ENCODE data around the gene VAMP1.

The VAMP1 gene

DNA sequence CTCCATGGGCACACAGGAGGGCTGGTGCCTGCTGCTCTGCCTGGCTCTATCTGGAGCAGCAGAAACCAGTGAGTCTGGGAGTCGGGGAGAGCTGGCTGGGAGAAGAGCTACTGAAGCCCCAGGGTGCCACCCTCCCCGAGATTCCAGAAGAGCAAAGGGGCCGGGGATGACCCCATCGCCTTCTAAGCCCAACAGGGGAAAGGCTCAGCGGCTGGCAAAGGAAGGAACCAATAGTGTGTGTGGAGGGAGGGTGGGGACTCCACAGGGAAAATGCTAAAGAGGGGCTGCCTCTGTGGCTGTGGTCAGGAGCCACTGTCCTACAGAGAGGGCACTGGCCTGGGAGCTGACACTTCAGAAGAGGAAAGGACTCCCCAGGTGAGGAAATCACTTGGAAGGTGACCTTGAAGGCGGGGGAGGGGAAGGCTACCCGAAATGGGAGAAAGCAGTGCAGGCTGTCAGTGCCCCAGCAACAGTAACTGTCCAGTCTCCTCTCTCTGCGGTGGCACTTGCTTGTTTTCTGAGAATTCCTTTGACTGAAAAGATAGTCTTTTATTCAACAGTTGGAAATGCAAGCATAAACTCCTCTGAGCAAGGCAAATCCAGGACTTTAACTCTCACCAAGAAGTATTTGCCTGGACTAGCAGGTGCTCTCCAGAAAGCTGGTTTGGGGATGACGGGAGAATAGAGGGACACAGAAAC, 18.1 kb downstream of the VAMP1 start:
- H3K27ac ChIP-seq, result peak overlapping the region; percentile 76
- no peak for DNase-seq (ENCODE audit: low read depth, low spot score)

DNA sequence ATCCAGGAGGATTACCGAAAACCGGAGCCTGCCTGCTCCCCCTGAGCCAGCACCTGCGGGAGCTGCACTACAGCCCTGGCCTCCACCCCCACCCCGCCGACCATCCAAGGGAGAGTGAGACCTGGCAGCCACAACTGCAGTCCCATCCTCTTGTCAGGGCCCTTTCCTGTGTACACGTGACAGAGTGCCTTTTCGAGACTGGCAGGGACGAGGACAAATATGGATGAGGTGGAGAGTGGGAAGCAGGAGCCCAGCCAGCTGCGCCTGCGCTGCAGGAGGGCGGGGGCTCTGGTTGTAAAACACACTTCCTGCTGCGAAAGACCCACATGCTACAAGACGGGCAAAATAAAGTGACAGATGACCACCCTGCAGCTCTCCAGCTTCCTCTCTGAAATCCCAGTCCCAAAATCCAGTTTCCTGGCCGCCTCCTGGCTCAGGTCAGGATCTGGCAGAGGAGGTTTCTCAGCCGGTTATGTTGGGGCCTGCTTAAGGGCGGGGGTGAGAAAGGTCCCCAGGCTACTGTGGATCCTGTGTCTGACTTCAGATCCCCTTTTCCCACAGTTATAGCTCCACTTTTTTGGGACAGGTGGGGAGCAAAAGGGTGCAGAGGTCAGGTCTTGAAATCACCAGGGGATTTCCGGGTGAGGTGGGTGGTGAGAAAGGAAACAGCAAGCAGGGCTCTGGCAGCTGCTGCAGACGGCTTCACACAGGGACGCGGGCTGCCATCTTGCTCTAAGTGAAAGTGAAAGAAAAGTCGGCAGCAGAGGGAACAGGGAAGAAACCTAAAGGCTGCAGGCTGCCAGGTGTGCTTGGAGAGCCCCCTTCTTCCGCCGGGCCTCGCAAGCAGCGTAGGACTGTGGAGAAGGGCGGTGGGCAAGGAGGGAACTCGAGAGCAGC, 18.9 kb downstream of the VAMP1 start, which contains the start of gene TAPBPL:
TSS of gene TAPBPL (plus strand) at position 695 of the 897 bp plus-strand sequence. CDS start 207 bp downstream, outside the sequence.
- no peak for DNase-seq (ENCODE audit: low read depth, low spot score)
- peak within 1 kb of the TSS; percentile 76 for H3K27ac ChIP-seq

DNA sequence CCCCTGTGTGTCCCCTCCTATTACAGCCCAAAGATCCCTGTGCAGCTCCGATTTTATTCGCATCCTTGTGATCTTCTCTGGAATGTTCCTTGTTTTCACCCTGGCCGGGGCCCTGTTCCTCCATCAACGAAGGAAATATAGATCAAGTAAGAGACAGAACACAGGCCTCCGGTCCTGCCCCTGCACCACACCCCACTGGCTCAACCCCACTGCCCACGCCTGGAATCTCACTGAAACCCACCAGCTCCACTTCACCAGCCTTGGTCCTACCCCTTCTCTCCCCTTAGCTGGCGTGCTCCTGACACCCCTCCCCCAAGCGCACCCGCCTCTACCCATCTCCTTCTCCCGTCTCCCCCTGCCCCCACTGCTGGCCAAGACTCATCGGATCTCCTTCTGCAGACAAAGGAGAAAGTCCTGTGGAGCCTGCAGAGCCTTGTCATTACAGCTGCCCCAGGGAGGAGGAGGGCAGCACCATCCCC, 19.6 kb downstream of the VAMP1 start:
- no peak for DNase-seq (ENCODE audit: low read depth, low spot score)
- H3K27ac ChIP-seq, result peak overlapping the region; percentile 76

DNA sequence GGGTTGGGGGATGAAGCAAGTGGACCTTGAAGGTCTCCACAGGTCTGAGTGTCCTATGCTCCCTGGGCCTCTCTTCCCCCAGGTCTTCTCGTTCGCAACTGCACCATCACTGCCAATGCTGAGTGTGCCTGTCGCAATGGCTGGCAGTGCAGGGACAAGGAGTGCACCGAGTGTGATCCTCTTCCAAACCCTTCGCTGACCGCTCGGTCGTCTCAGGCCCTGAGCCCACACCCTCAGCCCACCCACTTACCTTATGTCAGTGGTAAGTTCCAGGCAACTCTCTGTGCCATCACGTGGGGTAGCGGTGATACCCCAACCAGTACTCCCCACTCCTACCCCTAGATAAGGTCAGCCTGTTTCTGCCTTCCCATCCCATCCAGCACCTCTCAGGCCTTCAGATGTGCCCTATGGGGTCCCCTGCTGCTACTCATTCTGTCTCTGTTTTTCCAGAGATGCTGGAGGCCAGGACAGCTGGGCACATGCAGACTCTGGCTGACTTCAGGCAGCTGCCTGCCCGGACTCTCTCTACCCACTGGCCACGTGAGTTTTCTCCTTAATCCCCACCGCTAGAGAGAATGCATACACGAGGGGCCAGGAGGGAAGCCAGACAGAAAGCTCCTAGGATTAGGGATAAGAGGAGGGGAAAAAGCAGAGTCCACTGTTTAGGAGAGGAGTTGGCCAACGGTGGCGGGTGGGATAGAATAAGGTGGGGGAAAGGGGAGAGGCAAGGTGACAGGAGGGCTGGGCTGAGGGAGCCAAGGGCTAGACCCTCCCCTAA, 20.2 kb downstream of the VAMP1 start:
- no peak overlapping the region for H3K27ac ChIP-seq
- DNase-seq (ENCODE audit: low read depth, low spot score), result no peak

DNA sequence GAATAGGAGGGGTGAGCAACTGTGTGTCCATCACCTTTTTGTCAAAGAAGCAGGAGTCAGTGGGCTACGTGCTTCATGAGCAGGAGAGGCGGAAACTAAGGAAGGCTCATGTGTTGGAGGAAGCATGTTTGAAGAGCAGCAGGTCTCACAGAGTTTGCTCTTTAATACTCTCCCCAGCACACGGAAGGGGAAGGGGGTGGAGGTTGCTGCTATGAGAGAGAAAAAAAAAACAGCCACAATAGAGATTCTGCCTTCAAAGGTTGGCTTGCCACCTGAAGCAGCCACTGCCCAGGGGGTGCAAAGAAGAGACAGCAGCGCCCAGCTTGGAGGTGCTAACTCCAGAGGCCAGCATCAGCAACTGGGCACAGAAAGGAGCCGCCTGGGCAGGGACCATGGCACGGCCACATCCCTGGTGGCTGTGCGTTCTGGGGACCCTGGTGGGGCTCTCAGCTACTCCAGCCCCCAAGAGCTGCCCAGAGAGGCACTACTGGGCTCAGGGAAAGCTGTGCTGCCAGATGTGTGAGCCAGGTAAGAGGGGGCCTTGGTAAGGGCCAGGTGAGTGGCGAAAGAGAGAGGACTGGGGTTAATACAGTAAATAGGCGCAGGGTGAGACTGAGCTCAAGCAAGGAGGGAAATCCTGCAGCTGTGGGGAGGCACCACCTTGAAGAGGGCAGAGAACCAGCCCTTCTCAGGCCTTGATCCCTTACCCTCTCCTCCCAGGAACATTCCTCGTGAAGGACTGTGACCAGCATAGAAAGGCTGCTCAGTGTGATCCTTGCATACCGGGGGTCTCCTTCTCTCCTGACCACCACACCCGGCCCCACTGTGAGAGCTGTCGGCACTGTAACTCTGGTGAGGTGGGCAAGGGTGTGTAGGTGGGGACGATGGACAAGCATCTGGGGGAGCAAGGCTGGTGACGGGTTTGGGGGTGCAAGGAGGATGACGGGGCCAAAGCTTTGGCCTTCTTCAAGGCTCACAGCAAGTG, 25.5 kb downstream of the VAMP1 start, which contains the start of gene CD27:
TSS of gene CD27 (plus strand) at position 252 of the 985 bp plus-strand sequence. CDS start at position 393, 141 bp downstream.
- no peak within 1 kb of the TSS for H3K27ac ChIP-seq
- DNase-seq (ENCODE audit: low read depth, low spot score), result no peak

DNA sequence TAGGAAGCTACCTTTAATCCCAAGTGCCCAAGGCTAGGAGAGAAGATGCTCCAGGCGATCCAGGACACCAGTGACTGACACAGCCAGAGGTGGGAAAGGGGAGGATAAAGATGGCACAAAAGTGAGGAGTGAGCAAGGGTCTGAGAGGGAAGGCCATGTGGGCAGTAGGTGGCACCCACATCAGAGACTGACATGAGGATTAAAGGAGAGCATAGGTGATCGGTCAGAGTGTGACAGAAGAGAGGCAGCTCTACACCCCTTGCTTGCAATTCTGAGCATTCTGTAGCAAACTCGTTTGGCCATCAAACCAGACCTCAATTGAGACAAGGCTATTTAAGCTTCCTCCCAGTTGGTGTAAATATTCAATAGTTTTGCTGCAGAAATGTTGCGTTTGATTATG, 26.4 kb downstream of the VAMP1 start:
- DNase-seq (ENCODE audit: low read depth, low spot score), result no peak
- H3K27ac ChIP-seq, result no peak overlapping the region

DNA sequence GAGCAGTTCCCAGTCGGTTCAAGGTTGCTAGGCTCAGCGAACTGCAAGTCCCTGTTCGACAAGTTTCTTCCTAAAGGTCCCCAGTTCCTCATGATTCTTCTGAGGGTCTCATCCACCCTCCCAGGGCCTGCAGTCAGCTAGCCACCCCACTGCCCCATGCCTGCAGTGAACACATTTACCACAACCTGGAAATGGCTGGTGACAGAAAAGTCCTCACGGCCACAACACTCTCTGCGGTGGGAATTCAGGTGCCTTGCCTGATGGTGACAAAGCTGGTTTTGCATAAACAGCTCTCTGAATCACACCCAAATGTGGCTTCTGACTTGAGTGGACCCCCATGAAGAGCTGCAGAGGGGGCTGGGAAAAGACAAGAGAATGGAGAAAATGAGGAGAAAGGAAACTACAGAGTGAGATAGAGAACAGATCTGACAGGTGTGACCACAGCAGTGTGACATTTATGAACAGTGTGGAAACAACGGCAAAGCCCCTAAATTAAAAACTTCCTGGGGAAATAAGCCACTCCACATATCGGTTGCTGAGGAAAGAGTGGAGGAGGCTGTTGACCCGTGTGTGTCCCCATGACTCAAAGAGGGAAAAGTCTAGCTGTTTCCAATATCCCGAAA, 27.0 kb downstream of the VAMP1 start:
- no peak for DNase-seq (ENCODE audit: low read depth, low spot score)
- H3K27ac ChIP-seq, result no peak overlapping the region

DNA sequence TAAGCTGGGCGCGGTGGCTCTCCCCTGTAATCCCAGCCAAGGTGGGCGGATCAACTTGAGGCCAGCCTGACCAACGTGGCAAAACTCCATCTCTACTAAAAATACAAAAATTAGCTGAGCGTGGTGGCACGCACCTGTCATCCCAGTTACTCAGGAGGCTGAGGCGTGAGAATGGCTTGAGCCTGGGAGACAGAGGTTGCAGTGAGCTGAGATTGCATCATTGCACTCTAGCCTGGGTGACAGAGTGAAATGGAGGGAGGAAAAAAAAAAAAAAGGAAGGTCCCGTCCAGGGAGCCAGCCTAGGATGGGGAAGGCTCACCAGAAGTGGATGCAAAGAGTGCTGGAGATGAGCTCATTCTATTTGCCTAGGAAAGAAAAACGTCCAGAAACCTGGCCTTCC, 27.6 kb downstream of the VAMP1 start:
- H3K27ac ChIP-seq, result no peak overlapping the region
- DNase-seq (ENCODE audit: low read depth, low spot score), result no peak

DNA sequence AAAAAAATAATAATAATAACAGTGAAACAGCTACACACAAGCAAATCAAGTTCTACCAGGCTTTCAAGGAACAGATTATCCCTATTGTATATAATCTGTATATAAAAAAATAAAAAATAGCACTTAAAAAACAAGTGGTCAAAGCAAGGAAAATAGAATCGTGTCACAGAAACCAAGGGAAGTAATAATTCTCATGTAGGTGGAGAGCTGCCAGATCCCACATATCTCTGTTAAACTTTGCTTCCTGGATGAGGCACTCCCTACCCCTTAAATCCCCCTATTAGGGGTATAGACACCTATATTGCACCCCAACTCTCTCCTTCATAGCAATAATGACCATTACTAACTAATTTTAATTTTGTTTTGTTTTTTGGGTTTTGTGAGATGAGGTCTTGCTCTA, 30.1 kb downstream of the VAMP1 start:
- no peak for DNase-seq (ENCODE audit: low read depth, low spot score)
- no peak overlapping the region for H3K27ac ChIP-seq

DNA sequence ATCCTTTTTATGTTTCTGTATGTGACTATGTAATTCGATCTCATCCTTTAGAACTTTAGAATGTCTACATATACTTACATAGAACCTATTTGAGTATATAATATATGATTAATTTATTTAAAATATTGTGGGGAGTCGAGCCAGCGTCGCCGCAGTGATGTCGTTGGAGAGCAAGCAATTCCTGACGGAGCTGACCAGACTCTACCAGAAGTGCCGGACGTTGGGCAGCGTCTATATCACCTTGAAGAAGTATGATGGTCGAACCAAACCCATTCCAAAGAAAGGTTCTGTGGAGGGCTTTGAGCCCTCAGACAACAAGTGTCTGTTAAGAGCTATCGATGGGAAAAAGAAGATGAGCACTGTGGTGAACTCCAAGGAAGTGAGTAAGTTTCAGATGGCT, 32.1 kb downstream of the VAMP1 start:
- H3K27ac ChIP-seq, result no peak overlapping the region
- no peak for DNase-seq (ENCODE audit: low read depth, low spot score)

DNA sequence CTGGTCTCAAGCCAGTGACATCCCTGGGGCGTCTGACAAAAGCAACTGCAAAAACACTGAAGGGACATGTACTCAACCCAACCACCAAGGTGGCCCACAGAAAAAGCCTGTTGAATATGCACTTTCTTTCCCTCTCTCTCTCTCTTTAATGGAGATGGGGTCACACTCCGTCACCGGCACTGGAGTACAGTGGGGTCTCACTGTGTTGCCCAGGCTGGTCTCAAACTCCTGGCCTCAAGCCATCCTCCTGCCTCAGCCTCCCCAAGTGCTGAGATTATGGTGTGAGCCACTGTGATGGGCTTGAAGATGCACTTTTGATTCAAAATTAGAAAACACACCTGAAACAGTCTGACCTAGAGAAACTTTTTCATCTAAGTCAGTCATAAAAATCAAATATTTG, 32.9 kb downstream of the VAMP1 start:
- no peak for DNase-seq (ENCODE audit: low read depth, low spot score)
- no peak overlapping the region for H3K27ac ChIP-seq

DNA sequence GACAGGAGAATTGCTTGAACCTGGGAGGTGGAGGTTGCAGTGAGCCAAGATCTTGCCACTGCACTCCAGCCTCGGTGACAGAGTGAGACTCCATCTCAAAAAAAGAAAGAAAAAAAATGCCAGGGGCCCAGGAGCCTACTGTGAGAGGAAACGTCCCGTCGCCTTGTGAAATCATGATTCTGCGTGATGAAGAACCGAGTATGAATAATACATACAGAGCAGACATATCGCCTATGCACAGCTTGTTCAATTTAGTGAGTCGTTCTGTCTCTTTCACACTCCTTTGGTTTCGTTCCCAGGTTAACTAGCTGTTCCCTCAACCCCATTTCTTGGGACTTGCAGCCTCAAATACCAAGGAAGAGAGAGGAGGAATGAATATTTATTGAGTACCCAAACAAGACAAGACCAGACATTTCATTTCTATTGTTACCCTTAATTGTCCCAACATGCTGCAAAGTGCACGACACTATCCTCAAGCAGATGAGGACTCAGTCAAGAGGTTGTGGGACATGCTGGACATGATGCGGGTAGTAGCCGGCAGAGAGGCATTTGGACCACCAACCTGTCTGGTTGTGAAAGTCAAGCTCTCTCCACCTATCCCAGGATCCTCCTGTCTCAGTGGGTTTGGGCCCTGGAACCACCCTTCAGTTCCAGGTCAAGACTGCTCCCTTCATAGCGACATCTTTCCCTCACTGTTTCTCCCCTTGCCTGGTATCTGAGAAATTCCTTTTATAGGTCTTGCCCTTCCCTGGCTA, 34.3 kb downstream of the VAMP1 start:
- H3K27ac ChIP-seq, result no peak overlapping the region

DNA sequence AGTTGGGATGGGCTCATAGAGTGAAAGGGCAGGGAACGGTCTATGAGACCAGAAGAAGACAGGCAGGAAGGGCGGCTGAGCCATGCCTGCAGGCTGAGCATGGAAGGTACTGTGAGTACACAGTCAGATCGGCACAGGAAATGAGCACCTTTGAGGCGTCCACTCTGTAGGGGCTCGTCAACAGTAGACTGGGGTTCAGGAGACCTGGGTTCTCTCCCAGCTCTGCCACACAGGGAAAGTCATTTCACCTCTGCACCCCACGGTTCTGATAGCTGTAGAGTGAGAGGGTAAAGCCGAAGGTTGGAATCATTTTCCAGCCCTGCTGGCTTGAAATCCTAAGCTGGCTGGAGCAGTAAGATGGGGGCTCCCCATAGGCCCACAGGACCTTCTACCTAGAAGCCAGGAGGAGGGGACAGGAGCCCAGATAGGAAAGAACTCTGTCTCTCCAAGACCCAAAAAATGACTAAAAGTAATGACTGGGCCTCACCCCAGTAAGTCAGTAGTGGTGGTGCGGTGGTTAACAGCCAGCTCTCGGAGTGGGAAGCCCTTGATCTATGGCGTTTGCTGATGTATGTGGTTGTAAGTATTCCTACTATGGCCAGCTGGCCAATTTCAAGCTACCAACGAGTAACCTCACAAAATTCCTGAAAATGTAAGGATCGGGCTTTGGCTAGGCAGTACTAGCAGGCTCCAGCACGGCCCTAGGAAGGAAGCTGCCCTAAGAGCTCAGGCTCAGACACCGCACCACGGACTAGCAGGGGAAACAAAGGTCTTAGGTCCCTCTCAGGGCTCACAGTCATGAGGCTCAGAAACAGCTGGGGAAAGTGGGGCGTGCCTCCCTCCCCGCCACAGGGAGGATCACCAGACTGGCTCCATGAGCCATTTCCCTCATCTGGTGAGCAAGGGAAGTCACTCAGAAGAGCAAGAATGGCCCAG, 36.0 kb downstream of the VAMP1 start:
- H3K27ac ChIP-seq, result no peak overlapping the region
- DNase-seq (ENCODE audit: low read depth, low spot score), result no peak

More for the DNA sequence above, 34.3 kb downstream of the VAMP1 start:
- no peak for DNase-seq (ENCODE audit: low read depth, low spot score)

DNA sequence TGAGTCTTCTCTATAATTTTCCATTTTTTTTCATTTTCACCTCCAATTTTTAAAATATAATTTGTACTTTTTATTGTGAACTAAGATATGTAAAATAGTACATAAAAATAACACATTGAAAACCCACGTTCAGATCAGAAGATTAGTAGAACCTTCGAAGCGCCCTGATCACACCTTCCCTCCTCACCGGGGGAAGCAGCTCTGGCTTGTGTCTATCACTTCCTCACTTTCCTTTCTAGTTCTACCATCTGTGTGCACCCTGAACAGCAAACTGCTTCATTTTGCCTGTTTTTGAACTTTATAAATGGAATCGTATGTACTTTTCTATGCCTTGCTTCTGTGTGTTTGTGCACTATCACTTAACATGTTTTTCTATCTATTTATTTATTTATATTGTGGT, 37.5 kb downstream of the VAMP1 start:
- DNase-seq (ENCODE audit: low read depth, low spot score), result no peak

DNA sequence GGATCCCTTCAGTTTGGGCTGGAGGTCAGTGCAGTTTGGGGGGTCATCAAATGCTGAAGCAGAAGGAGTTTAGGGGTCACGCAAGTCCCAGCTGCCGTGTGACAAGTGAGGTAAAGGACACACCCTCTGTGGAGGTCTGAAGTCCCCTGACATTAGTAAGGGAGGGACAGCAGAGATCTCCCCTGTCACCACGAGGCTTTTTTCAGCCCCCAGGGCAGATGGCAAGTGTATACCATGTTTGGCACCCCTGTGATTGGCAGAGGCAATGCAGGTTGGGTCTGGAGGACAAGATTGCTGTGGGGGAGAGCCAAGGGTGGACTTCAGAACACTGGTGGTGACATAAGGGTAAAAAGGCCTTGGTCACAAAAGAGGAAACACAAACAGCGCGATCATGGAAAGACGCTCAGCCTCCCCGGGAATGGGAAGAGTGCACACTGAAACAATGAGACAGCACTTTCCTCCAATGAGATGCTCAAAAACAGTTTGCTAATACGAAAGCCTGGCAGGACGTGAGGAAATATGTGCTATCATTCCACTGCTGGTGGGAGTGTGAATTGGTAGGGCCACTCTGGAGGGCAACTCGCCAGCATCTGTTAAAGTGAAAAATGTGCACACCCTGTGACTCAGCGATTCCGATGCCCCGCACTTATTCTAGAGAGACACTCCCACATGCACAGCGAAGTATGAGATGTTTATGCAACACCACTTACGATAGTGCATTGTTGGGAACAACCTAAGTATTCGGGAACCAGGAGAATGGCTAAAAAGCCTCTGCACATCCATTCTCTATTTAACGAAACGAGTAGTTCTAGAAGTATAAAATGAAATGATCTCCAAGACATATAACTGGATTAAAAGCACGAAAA, 40.1 kb downstream of the VAMP1 start:
- H3K27ac ChIP-seq, result peak overlapping the region; percentile 55
- DNase-seq (ENCODE audit: low read depth, low spot score), result peak; percentile 51

More for the DNA sequence above, 37.5 kb downstream of the VAMP1 start:
- H3K27ac ChIP-seq, result no peak overlapping the region

DNA sequence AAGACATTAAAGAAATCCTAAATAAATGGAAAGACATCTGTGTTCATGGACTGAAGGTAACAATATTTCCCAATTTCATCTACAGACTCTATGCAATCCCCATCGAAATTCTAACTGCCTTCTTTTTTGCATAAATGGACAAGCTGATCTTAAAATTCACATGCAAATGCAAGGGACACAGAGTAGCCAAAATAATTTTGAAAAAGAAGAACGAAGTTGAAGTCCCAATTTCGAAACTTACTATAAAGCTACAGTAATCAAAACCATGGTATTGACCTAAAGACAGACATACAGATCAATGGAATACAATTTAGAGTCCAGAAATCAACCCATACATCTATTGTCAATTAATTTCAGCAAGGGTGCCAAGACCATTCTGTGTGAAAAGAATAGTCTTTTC, 42.2 kb downstream of the VAMP1 start:
- no peak overlapping the region for H3K27ac ChIP-seq

More for the DNA sequence above, 42.2 kb downstream of the VAMP1 start:
- no peak for DNase-seq (ENCODE audit: low read depth, low spot score)

All from epithelial cell of prostate (primary cell).